Lower leg skin (tissue), 4 donors: ENCODE results near the gene DLX3. TPM values are rescaled to one million over a fixed set of nuclear protein-coding genes. Genes with fewer than 3 reads are reported as not detected.

Experiments used
- DNase-seq, 2 donors: peaks; one replicate each; pipeline ENCODE4 v3.0.0-alpha.2; 2019; ENCODE audit warnings: low spot score in 2 of 2
- H3K4me3 ChIP-seq: fragments of 200-600 bp; sonication (generic); 2 replicates; pipeline ENCODE4 v1.5.1; 2017; ENCODE audit warnings: mild to moderate bottlenecking, low read depth; ENCODE audit not compliant: poor library complexity, severe bottlenecking
- POLR2A ChIP-seq, 2 donors: fragments of 450-650 bp; IDR thresholded peaks; one replicate each; pipeline ENCODE4 v1.6.1; 2016 to 2017; ENCODE audit warnings: antibody characterized with exemption in 2 of 2, mild to moderate bottlenecking in 1 of 2, moderate library complexity in 1 of 2
- WGBS, 2 donors: methylation state at CpG; one replicate each; pipeline ENCODE4 v1.1.5; 2018; 5-methylcytosine and 5-hydroxymethylcytosine counted together
- intact Hi-C: fragments of 100-400 bp; cut with DNase I; formaldehyde crosslinking; loops from one replicate; pipeline ENCODE4 v1.15.0; 2023; ENCODE audit warnings: low total_unique reads
- total RNA-seq, 4 donors: library from RNA; depleted of rRNA; stranded (reverse); fragments of >200 nt; gene quantifications; one replicate each; pipeline ENCODE4 v1.1.0, GENCODE V29; 2016
- TF ChIP-seq, protein P1 (sequence below), 3 donors: fragments of 450-650 bp; IDR thresholded peaks; one replicate each; pipeline ENCODE4 v1.5.1; 2016; ENCODE audit warnings: antibody characterized with exemption in 3 of 3, mild to moderate bottlenecking in 3 of 3, moderate library complexity in 2 of 3

Gene DLX3
- total RNA-seq, 4 donors from 2014 or later, result 28.8 to 36.5 (median 29.9) TPM

DNA sequence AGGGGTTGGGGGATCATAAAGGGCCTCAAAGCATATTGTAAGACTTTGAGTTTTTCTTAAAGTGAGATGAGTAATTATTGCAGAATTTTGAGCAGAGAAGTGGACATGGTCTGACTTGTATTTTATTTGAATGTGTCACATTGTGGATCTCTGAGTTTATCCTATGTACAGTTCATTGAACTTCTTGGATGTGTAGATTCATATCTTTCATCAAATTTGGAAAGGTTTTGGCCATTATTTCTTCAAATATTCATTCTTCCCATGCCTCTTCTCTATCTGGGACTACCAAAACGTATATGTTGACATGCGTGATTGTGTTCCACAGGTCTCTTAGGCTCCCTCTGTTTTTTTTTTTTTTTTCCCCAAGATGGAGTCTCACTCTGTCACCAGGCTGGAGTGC, 14.3 kb upstream of the DLX3 start:
- no peak for TF ChIP-seq POLR2A (IDR thresholded peaks at IDR 0.05)
- TF ChIP-seq, protein P1, sequence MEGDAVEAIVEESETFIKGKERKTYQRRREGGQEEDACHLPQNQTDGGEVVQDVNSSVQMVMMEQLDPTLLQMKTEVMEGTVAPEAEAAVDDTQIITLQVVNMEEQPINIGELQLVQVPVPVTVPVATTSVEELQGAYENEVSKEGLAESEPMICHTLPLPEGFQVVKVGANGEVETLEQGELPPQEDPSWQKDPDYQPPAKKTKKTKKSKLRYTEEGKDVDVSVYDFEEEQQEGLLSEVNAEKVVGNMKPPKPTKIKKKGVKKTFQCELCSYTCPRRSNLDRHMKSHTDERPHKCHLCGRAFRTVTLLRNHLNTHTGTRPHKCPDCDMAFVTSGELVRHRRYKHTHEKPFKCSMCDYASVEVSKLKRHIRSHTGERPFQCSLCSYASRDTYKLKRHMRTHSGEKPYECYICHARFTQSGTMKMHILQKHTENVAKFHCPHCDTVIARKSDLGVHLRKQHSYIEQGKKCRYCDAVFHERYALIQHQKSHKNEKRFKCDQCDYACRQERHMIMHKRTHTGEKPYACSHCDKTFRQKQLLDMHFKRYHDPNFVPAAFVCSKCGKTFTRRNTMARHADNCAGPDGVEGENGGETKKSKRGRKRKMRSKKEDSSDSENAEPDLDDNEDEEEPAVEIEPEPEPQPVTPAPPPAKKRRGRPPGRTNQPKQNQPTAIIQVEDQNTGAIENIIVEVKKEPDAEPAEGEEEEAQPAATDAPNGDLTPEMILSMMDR (IDR thresholded peaks at IDR 0.05), result no peak
- H3K4me3 ChIP-seq, result no peak overlapping the region
- no peak for DNase-seq
- intact Hi-C loops, result no loop called here
- WGBS, 2 donors, result 82 to 83% methylated on average over 2 of the region's 2 CpGs

DNA sequence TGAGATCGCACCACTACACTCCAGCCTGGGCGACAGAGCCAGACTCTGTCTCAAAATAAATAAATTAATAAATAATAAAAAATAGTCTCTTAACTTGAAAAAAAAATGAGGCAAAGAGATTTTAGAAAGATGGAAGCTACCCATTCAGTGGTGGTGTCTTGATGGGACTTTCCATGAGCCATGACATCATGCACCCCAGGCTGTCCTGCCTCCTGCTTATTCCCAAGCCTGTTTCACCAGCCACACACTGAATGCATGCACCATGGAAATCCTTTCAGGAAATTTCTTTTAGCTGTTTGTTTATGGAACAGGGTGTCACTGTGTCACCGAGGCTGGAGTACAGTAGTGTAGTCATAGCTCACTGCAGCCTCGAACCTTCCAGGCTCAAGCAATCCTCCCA, 8.9 kb upstream of the DLX3 start:
- intact Hi-C loops, result no loop called here
- TF ChIP-seq, protein P1 (IDR thresholded peaks at IDR 0.05), result no peak
- no peak for TF ChIP-seq POLR2A (IDR thresholded peaks at IDR 0.05)
- H3K4me3 ChIP-seq, result no peak overlapping the region
- 69 to 78% methylated on average over 4 of the region's 4 CpGs for WGBS, 2 donors
- DNase-seq, result no peak

GRCh38 chr17:49998836-49999511, 4.0 kb upstream of the DLX3 start:
- no peak overlapping the region for H3K4me3 ChIP-seq
- peak in 1 of 2 donors; percentile 76 for DNase-seq
- no peak for TF ChIP-seq POLR2A (IDR thresholded peaks at IDR 0.05)
- TF ChIP-seq, protein P1 (IDR thresholded peaks at IDR 0.05), result no peak
- WGBS, 2 donors, result 52 to 60% methylated on average over 11 of the region's 11 CpGs
- intact Hi-C loops, result loop anchor here (5.0 kb wide), 3 partner anchors 117 to 427 kb away; no protein-coding TSS in a partner anchor

- peak; percentile 72 to 93 for DNase-seq
- H3K4me3 ChIP-seq, result no peak overlapping the region
- intact Hi-C loops, result loop anchor here (5.0 kb wide), 3 partner anchors 116 to 426 kb away; no protein-coding TSS in a partner anchor
- TF ChIP-seq, protein P1 (IDR thresholded peaks at IDR 0.05), result peak in 1 of 3 donors; percentile 87
- no peak for TF ChIP-seq POLR2A (IDR thresholded peaks at IDR 0.05)
- 22 to 31% methylated on average over 18 to 20 of the region's 20 CpGs for WGBS, 2 donors
These were observed 3.0 kb upstream of the DLX3 start for GRCh38 chr17:49997773-49998703.

GRCh38 chr17:49997301-49997650, 2.3 kb upstream of the DLX3 start:
- H3K4me3 ChIP-seq, result no peak overlapping the region
- no peak for TF ChIP-seq POLR2A (IDR thresholded peaks at IDR 0.05)
- TF ChIP-seq, protein P1 (IDR thresholded peaks at IDR 0.05), result no peak
- no peak for DNase-seq
- intact Hi-C loops, result loop anchor here (5.0 kb wide), 3 partner anchors 115 to 425 kb away; no protein-coding TSS in a partner anchor
- WGBS, 2 donors, result 8 to 17% methylated on average over 6 of the region's 6 CpGs
